HCT116 (cell line): ENCODE data around the gene PRDM8. TPM values are rescaled to one million over a fixed set of nuclear protein-coding genes. Genes with fewer than 3 reads are reported as not detected.

Source experiments
- ATAC-seq: fragments of 200-7000 bp; cut with Tn5 transposase; 2 replicates; pipeline ENCODE4 v1.9.1; 2020; ENCODE audit warnings: mild to moderate bottlenecking, moderate library complexity
- BruUV-seq: library from RNA; stranded (reverse); fragments of 400-500 nt; replicated peaks from 2 replicates; lab custom pipeline; 2021; lab: Mats Ljungman, UMichigan
- CTCF ChIA-PET: fragments of 300-600 bp; sonication (Branson Sonifier 250); formaldehyde crosslinking; loops from one replicate; lab custom pipeline; 2021; ENCODE audit warnings: antibody characterized with exemption; lab: Charles Lee
- POLR2A ChIA-PET: fragments of 300-600, 350-600 bp; sonication (Branson Sonifier 250); formaldehyde crosslinking; loops from one replicate; lab custom pipeline; 2021; ENCODE audit warnings: antibody characterized with exemption; lab: Charles Lee
- RAD21 ChIA-PET, 2 experiments: fragments of 300-600 bp; sonication (Branson Sonifier 250); formaldehyde crosslinking; loops; one replicate each; lab custom pipeline; 2023; ENCODE audit warnings: low total read pairs in 2 of 2; ENCODE audit not compliant: uncharacterized antibody in 2 of 2, unreplicated experiment in 2 of 2, low non-redundant PET in 1 of 2; lab: Charles Lee
- DNase-seq: peaks from one replicate; pipeline ENCODE4 v3.0.0-alpha.2; 2010; ENCODE audit warnings: low read depth, low spot score
- H2AFZ ChIP-seq: fragments of 200-600 bp; shearing (Covaris generic), sonication (generic); 2 replicates; pipeline ENCODE4 v1.6.1; 2017; ENCODE audit warnings: low read depth, mixed run types, mixed read lengths, antibody characterized with exemption, low read length; ENCODE audit not compliant: poor library complexity, severe bottlenecking
- H3K27ac ChIP-seq: 2 replicates; pipeline ENCODE4 v1.5.1; 2012; ENCODE audit warnings: low read depth, low read length
- H3K27me3 ChIP-seq: fragments of 200-600 bp; sonication (generic); 2 replicates; pipeline ENCODE4 v1.6.1; 2016; ENCODE audit warnings: mixed run types, low read length, mixed read lengths; ENCODE audit not compliant: insufficient read depth
- H3K36me3 ChIP-seq, 2 experiments: fragments of 200-500 bp in 1 of 2; fragments of 200-600 bp in 1 of 2; sonication (Bioruptor generic) in 1 of 2; sonication (generic) in 1 of 2; 2 replicates each; pipeline versions ENCODE4 v1.5.1 to v1.6.1; 2014 to 2016; ENCODE audit warnings: low read length in 2 of 2, inconsistent platforms in 1 of 2, mixed read lengths in 1 of 2, mixed run types in 1 of 2; ENCODE audit not compliant: insufficient read depth in 2 of 2, control insufficient read depth in 1 of 2
- H3K4me1 ChIP-seq, 2 experiments: fragments of 200-600 bp in 1 of 2; sonication (generic) in 1 of 2; 2 replicates each; pipeline versions ENCODE4 v1.5.1 to v1.6.1; 2012 to 2017; ENCODE audit warnings: low read length in 2 of 2, inconsistent platforms in 1 of 2, mild to moderate bottlenecking in 1 of 2, mixed read lengths in 1 of 2, mixed run types in 1 of 2, moderate library complexity in 1 of 2; ENCODE audit not compliant: insufficient read depth in 2 of 2, control insufficient read depth in 1 of 2
- H3K4me2 ChIP-seq: fragments of 200-600 bp; sonication (generic); 2 replicates; pipeline ENCODE4 v1.6.1; 2017; ENCODE audit warnings: mixed run types, low read length, mixed read lengths
- H3K4me3 ChIP-seq, 2 experiments: fragments of 200-600 bp in 1 of 2; sonication (generic) in 1 of 2; replicated peaks in 1 of 2; 2 replicates each; pipeline ENCODE4 v1.5.1; 2011 to 2016; ENCODE audit warnings: low read length in 2 of 2, control low read depth in 1 of 2, low read depth in 1 of 2, mild to moderate bottlenecking in 1 of 2, mixed read lengths in 1 of 2, mixed run types in 1 of 2
- H3K79me2 ChIP-seq: fragments of 200-600 bp; sonication (generic); 2 replicates; pipeline ENCODE4 v1.6.1; 2017; ENCODE audit warnings: mild to moderate bottlenecking, mixed run types, low read length, moderate library complexity, mixed read lengths; ENCODE audit not compliant: insufficient read depth
- H3K9ac ChIP-seq: fragments of 200-600 bp; sonication (generic); 2 replicates; pipeline ENCODE4 v1.6.1; 2016; ENCODE audit warnings: low read length, mixed read lengths
- H3K9me2 ChIP-seq: fragments of 200-600 bp; sonication (generic), shearing (Covaris generic); 2 replicates; pipeline ENCODE4 v1.6.1; 2017; ENCODE audit warnings: mixed run types, mild to moderate bottlenecking, moderate library complexity; ENCODE audit not compliant: insufficient read depth
- H3K9me3 ChIP-seq, 2 experiments: fragments of 200-500 bp in 1 of 2; fragments of 200-600 bp in 1 of 2; sonication (Bioruptor generic) in 1 of 2; sonication (generic) in 1 of 2; 2 replicates each; pipeline ENCODE4 v1.6.1; 2014 to 2017; ENCODE audit warnings: low read length in 2 of 2, mixed read lengths in 2 of 2, inconsistent platforms in 1 of 2, low read depth in 1 of 2, mild to moderate bottlenecking in 1 of 2, mixed run types in 1 of 2, moderate library complexity in 1 of 2; ENCODE audit not compliant: control insufficient read depth in 1 of 2, insufficient read depth in 1 of 2
- H4K20me1 ChIP-seq: fragments of 200-600 bp; sonication (generic), shearing (Covaris generic); 2 replicates; pipeline ENCODE4 v1.6.1; 2017; ENCODE audit warnings: mixed run types, mild to moderate bottlenecking, moderate library complexity; ENCODE audit not compliant: insufficient read depth
- EZH2phosphoT487 ChIP-seq: fragments of 200-600 bp; IDR thresholded peaks from 2 replicates; pipeline ENCODE4 v1.6.1; 2018; ENCODE audit warnings: antibody characterized with exemption, borderline replicate concordance
- intact Hi-C: fragments of 100-400 bp; cut with micrococcal nuclease; formaldehyde crosslinking; loops from 2 replicates; pipeline ENCODE4 v1.10.0; 2022
- total RNA-seq: library from RNA; stranded (reverse); gene quantifications from one replicate; pipeline ENCODE4 v1.2.1, GENCODE V29; 2021; ENCODE audit not compliant: unreplicated experiment
- TF ChIP-seq, protein P1 (sequence below), 3 experiments: fragments of 200-600 bp in 1 of 3; sonication (generic) in 1 of 3; IDR thresholded peaks in 2 of 3; conservative IDR thresholded peaks in 1 of 3; 2 replicates each; pipeline ENCODE4 v1.5.1; 2012 to 2017; ENCODE audit warnings: low read depth in 2 of 3, low read length in 2 of 3, antibody characterized with exemption in 1 of 3, borderline replicate concordance in 1 of 3, control low read depth in 1 of 3, mild to moderate bottlenecking in 1 of 3, mixed read lengths in 1 of 3, mixed run types in 1 of 3, moderate library complexity in 1 of 3; ENCODE audit not compliant: insufficient read depth in 1 of 3
- TF ChIP-seq, protein P2 (sequence below): IDR thresholded peaks from 2 replicates; pipeline ENCODE4 v1.6.1; 2012
- TF ChIP-seq, protein P3 (sequence below): IDR thresholded peaks from 2 replicates; pipeline ENCODE4 v1.6.1; 2012; ENCODE audit warnings: low read depth

The PRDM8 gene
- total RNA-seq, 1 experiment from 2014 or later: 1.4 TPM

DNA sequence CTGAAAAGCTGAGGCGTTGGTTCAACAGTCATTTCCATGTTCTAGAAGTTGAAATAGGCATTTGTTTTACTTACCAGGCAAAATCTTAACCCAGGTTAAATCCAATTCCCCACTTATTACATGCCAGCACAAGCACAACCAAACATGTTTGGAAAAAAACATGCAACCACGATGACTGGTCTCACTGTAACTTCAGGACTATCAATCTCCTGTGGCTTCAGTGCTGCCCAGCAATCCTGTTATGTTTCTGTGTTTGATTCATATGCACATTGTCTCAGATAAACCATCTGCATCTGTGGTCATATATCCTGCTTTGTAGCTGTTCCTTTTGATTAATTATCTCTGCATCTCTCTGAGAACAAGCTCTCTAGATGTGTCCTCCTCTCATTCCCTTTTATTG lies 28.3 kb downstream of the PRDM8 start (continued):
- TF ChIP-seq, protein P1, sequence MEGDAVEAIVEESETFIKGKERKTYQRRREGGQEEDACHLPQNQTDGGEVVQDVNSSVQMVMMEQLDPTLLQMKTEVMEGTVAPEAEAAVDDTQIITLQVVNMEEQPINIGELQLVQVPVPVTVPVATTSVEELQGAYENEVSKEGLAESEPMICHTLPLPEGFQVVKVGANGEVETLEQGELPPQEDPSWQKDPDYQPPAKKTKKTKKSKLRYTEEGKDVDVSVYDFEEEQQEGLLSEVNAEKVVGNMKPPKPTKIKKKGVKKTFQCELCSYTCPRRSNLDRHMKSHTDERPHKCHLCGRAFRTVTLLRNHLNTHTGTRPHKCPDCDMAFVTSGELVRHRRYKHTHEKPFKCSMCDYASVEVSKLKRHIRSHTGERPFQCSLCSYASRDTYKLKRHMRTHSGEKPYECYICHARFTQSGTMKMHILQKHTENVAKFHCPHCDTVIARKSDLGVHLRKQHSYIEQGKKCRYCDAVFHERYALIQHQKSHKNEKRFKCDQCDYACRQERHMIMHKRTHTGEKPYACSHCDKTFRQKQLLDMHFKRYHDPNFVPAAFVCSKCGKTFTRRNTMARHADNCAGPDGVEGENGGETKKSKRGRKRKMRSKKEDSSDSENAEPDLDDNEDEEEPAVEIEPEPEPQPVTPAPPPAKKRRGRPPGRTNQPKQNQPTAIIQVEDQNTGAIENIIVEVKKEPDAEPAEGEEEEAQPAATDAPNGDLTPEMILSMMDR (IDR thresholded peaks at IDR 0.05 in 2 of 3, conservative IDR thresholded peaks at IDR 0.05 in 1 of 3; ENCODE audit: borderline replicate concordance in 1 of 3, insufficient read depth in 1 of 3, low read depth in 2 of 3, low read length in 2 of 3): no peak
- TF ChIP-seq EZH2phosphoT487: no peak

DNA sequence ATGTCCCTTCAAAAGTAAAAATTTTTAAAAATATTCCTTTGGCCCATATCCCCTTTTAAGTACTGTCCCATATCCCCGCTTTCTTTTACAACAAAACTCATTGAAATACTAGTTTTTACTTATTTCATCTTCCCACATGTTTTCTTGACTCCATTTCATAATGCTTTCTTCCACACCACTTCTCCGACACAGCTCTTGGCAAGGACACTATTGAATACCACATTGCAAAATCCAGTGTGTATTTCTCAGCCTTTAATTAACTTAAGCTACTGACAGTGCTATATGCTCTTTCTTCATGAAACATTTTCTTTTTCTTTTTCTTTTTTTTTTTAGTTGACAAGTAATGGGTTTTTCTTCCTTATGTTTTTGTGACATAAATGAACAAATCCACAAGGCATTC lies 28.8 kb downstream of the PRDM8 start:
- H3K4me2 ChIP-seq: no peak overlapping the region
- CTCF ChIA-PET: no interaction called here
- RAD21 ChIA-PET: no interaction called here
- H4K20me1 ChIP-seq: no peaks in the 10 kb centered on the region
- BruUV-seq: no TSS peak
- no peaks in the 10 kb centered on the region for H3K36me3 ChIP-seq
- TF ChIP-seq, protein P2, sequence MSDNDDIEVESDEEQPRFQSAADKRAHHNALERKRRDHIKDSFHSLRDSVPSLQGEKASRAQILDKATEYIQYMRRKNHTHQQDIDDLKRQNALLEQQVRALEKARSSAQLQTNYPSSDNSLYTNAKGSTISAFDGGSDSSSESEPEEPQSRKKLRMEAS: no peak
- TF ChIP-seq, protein P3, sequence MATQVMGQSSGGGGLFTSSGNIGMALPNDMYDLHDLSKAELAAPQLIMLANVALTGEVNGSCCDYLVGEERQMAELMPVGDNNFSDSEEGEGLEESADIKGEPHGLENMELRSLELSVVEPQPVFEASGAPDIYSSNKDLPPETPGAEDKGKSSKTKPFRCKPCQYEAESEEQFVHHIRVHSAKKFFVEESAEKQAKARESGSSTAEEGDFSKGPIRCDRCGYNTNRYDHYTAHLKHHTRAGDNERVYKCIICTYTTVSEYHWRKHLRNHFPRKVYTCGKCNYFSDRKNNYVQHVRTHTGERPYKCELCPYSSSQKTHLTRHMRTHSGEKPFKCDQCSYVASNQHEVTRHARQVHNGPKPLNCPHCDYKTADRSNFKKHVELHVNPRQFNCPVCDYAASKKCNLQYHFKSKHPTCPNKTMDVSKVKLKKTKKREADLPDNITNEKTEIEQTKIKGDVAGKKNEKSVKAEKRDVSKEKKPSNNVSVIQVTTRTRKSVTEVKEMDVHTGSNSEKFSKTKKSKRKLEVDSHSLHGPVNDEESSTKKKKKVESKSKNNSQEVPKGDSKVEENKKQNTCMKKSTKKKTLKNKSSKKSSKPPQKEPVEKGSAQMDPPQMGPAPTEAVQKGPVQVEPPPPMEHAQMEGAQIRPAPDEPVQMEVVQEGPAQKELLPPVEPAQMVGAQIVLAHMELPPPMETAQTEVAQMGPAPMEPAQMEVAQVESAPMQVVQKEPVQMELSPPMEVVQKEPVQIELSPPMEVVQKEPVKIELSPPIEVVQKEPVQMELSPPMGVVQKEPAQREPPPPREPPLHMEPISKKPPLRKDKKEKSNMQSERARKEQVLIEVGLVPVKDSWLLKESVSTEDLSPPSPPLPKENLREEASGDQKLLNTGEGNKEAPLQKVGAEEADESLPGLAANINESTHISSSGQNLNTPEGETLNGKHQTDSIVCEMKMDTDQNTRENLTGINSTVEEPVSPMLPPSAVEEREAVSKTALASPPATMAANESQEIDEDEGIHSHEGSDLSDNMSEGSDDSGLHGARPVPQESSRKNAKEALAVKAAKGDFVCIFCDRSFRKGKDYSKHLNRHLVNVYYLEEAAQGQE: no peak
- TF ChIP-seq, all 23 proteins: peak for 0
- Histone ChIP-seq H3K9me3 (no peaks in the 10 kb centered on the region), H3K79me2 (no peaks in the 10 kb centered on the region), H2AFZ (no peak overlapping the region), H3K4me1 (no peaks in the 10 kb centered on the region), H3K9ac (no peak overlapping the region), H3K27me3 (peaks cover 59% of the 10 kb centered on the region), H3K4me3 (no peak overlapping the region), H3K9me2 (no peaks in the 10 kb centered on the region), H3K27ac (no peak overlapping the region)
- POLR2A ChIA-PET: no interaction called here
- no peak for DNase-seq
- no peak for ATAC-seq
- intact Hi-C loops: loop anchor here (10.0 kb wide), 1 partner anchor 829 kb away; no protein-coding TSS in a partner anchor
